SIG-M5 (cell line): ENCODE measurements around the gene COA1.
"Not testable (repeated sequence)": the region's sequence is repeated elsewhere in the genome, so short reads cannot be mapped to it uniquely, and the experiment has no call there.

Experiments used
- DNase-seq: peaks from one replicate; lab custom pipeline; 2025; lab: John Stamatoyannopoulos, UW

The COA1 gene

GRCh38 chr7:43726466-43726865 lies 2.9 kb downstream of the COA1 start:
- DNase-seq: no peak

DNA sequence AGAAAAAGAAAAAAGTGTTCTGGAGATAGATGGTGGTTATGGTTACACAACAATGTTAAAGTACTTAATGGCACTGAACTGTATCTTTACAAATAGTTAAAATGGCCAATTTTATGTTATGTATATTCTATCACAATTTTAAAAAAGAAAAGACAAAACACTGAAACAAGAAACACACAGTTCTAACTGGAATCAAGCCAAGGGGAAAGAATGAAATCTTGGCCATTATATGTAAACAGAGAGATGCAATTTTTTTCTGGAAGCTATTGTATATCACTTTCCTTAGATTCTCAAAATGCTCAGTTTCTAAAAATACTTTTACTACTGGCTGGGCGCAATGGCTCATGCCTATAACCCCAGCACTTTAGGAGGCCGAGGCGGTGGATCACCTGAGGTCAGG lies 4.1 kb downstream of the COA1 start:
- DNase-seq: no peak

DNA sequence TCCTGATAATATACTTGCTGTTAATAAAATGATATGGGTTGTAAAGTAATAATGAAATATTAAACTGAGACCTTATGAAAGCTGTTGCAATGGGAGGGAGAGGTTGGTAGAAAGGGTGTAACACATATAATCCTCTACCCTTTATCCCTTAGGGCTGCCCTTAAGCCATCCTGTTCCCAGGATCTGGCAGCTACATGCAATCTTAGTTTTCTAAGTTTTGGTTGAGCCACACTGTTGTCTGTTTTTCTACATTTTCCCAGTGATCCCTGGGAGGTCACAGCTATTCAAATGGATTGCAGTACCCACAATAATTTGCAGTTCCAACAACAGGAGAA lies 6.3 kb downstream of the COA1 start:
- no peak for DNase-seq

GRCh38 chr7:43721193-43721806 lies 8.0 kb downstream of the COA1 start:
- DNase-seq: no peak

DNA sequence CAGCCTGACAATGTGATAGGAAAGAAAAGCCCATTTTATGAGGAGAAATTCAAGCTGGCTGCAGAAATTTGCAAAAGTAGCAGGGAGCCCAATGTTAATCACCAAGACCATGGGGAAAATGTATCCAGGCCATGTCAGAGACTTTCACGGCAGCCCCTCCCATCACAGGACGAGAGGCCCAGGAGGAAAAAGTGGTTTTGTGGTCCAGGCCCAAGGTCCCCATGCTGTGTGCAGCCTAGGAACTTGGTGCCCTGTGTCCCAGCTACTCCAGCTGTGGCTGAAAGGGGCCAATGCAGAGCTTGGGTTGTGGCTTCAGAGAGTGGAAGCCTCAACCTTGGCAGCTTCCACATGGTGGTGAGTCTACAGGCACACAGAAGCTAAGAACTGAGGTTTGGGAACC lies 12.7 kb downstream of the COA1 start:
- no peak for DNase-seq

DNA sequence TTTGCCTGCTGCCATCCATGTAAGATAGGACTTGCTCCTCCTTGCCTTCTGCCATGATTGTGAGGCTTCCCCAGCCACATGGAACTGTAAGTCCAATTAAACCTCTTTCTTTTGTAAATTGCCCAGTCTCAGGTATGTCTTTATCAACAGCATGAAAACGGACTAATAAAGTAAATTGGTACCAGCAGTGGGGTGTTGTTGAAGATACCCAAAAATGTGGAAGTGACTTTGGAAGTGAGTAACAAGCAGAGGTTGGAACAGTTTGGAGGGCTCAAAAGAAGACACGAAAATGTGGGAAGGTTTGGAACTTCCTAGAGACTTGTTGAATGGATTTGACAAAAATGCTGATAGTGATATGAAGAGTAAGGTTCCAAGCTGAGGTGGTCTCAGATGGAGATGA lies 13.4 kb downstream of the COA1 start:
- DNase-seq: not testable (repeated sequence)

DNA sequence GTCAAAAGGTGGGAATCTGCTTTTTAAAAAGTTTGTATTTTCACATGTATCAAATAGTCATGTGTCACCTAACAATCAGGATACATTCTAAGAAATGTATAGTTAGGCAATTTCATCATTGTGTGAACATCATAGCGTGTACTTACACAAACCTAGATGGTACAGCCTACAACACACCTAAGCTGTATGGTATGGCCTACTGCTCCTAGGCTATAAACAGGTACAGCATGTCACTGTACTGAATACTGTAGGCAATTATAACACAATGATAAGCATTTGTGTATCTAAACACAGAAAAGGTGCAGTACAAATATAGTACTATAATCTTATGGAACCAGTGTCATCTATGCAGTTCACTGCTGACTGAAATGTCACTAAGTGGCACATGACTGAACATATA lies 17.8 kb downstream of the COA1 start:
- DNase-seq: no peak

- not testable (repeated sequence) for DNase-seq
Measured at GRCh38 chr7:43708055-43708454, 21.3 kb downstream of the COA1 start.

GRCh38 chr7:43703573-43703972 lies 25.8 kb downstream of the COA1 start:
- no peak for DNase-seq

DNA sequence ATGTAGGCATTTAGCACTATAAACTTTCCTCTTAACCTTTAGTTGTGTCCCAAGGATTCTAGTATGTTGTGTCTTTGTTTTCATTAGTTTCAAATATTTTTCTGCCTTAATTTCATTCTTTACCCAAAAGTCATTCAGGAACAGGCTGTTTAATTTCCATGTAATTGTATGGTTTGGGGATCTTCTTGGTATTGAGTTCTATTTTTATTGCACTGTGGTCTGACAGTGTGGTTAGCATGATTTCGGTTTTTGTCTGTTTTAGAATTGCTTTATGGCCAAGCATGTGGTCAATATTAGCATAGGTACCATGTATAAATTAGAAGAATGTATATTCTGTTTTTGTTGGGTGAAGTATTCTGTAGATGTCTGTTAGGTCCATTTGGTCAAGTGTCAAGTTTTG lies 26.3 kb downstream of the COA1 start:
- no peak for DNase-seq

GRCh38 chr7:43701929-43702328 lies 27.4 kb downstream of the COA1 start:
- DNase-seq: no peak

- DNase-seq: no peak
Measured at GRCh38 chr7:43701500-43701854, 27.8 kb downstream of the COA1 start.

DNA sequence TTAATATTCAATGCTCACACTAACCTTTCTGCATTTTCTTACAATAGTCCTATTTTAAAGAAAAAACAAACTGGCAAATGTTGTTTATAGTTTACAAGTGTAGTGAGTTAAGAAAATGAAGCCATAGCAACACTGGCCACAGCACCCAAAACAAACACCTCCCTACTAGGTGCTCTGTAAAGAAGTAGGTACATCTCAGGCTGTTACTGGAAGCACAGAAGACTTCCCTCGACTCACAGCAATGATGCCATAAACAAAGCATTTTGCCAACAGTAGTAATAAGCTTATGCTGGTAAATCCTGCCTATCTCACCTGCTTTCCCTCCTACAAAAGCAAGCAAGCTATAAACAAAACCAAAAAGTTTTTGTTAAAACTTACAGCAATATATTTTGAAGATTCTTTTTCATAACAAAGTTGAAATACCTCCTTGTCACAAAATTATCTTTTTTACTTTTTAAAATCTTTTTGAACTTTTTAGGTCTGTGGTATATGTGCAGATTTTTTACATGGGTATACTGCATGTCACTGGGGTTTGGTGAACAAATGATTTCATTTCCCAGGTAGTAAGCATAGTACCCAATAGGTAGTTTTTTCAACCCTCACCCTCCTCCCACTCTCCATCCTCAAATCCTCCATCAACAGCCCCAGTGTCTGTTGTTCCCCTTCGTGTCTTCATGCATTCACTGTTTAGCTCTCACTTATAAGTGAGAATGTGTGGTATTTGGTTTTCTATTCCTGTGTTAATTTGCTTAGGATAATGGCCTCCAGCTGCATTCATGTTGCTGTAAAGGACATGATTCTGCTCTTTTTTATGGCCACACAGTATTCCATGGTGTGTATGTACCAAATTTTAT lies 28.4 kb downstream of the COA1 start:
- no peak for DNase-seq

DNA sequence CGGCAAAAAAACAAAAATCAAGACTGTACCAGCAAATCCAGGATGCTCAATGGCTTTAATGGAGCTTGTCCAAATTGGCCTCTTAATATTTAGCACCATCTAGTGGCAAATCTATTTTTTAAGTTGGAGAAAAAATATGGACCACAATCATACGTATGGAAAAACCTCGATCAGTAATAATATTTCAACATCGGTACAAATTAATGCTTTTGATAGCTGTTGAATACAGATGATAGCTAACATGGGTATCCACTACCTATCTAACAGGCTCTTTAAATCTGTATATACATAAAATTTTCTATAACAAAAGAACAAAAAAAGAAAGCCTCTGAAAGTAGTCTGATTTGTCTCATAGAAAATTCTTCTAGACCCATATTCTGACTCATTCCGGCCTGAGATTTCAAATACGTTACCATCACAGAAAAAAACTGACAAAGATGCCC lies 29.2 kb downstream of the COA1 start:
- DNase-seq: no peak

- DNase-seq: no peak
Measured at GRCh38 chr7:43698460-43699255, 30.7 kb downstream of the COA1 start.

- DNase-seq: no peak
Measured at GRCh38 chr7:43697690-43698089, 31.6 kb downstream of the COA1 start.

DNA sequence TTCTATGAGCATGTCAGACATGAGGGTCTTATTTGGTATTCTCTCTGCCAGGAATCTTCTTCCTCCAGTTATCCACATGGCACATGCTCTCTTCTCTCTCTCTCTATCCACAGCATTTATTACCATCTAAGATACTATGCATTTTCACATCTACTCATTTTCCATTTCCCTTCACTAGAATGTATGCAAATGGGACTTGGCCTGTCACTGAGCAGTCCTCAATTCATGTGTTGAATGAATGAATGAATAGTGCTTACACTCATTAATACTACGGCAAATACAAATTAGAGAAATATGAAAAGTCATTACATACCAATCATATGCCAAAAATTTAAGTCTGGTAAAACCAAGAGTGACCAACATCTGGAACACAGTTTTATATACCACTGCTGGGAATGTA lies 34.0 kb downstream of the COA1 start:
- DNase-seq: no peak

DNA sequence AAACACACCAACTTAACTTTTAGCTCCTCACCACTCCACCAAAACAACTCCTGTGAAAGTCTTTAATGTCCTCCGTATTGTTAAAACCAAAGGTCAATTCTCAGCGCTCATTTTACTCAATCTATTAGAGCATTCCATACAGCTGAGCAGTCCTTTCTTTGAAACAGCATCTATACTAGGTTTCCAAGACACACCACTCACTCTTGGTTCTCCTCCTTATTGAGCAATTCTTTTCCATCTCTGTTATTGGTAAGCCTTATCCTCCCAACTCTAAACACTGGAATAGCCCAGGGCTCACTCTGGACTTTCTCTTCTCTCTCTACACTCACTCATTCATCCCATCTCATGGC lies 34.9 kb downstream of the COA1 start:
- DNase-seq: no peak

GRCh38 chr7:43693687-43694398 lies 35.5 kb downstream of the COA1 start:
- no peak for DNase-seq

- DNase-seq: no peak
Measured at GRCh38 chr7:43692582-43693373, 36.5 kb downstream of the COA1 start.

- DNase-seq: no peak
Measured at GRCh38 chr7:43691611-43692010, 37.7 kb downstream of the COA1 start.

GRCh38 chr7:43689115-43689514 lies 40.2 kb downstream of the COA1 start:
- DNase-seq: no peak
